ENCODE measurements around the gene RPL39L. TPM values are rescaled to one million over a fixed set of nuclear protein-coding genes. Genes with fewer than 3 reads are reported as not detected.

Gene RPL39L
- total and polyA plus RNA-seq, 7 donors = 0.32 to 1.8 (median 0.73) TPM; not detected in 1

GRCh38 chr3:187130346-187131066 is 8.8 kb downstream of the RPL39L start:
- no peaks in the 10 kb centered on the region for H3K27me3 ChIP-seq (ENCODE audit: insufficient read depth in 3 of 3, low read length in 2 of 3)
- H3K36me3 ChIP-seq (ENCODE audit: insufficient read depth in 1 of 2, low read depth in 1 of 2) = no peaks in the 10 kb centered on the region
- no peaks in the 10 kb centered on the region for H3K4me1 ChIP-seq
- no peak overlapping the region for H3K27ac ChIP-seq
- no peaks in the 10 kb centered on the region for H3K9me3 ChIP-seq
- intact Hi-C loops (cut with DNase I) = no loop called here
- 85 to 92% (median 89%) methylated on average over 5 of the region's 5 CpGs for WGBS, 3 donors
- no peak overlapping the region for H3K4me3 ChIP-seq
- DNase-seq (no peak), ATAC-seq (peak in 1 of 4 donors; percentile 40)
- no peak for TF ChIP-seq CTCF (IDR thresholded peaks at IDR 0.05)

GRCh38 chr3:187125319-187126031 is 13.8 kb downstream of the RPL39L start:
- WGBS, 3 donors = 85 to 89% (median 87%) methylated on average over 6 of the region's 6 CpGs
- ATAC-seq (no peak), DNase-seq (no peak)
- no peaks in the 10 kb centered on the region for H3K36me3 ChIP-seq (ENCODE audit: insufficient read depth in 1 of 2, low read depth in 1 of 2)
- intact Hi-C loops (cut with DNase I) = loop anchor here in 1 of 2 donors (10.0 kb wide), 1 partner anchor 179 kb away; no protein-coding TSS in a partner anchor
- no peak for TF ChIP-seq CTCF (IDR thresholded peaks at IDR 0.05)
- H3K9me3 ChIP-seq = no peaks in the 10 kb centered on the region
- no peaks in the 10 kb centered on the region for H3K27me3 ChIP-seq (ENCODE audit: insufficient read depth in 3 of 3, low read length in 2 of 3)
- no peak overlapping the region for H3K4me3 ChIP-seq
- H3K27ac ChIP-seq = no peak overlapping the region
- no peaks in the 10 kb centered on the region for H3K4me1 ChIP-seq

GRCh38 chr3:187122261-187122660 is 17.0 kb downstream of the RPL39L start:
- no peak for ATAC-seq
- H3K4me1 ChIP-seq = no peaks in the 10 kb centered on the region
- 90 to 100% (median 91%) methylated on average over 1 of the region's 1 CpG for WGBS, 3 donors
- H3K36me3 ChIP-seq (ENCODE audit: insufficient read depth in 1 of 2, low read depth in 1 of 2) = no peaks in the 10 kb centered on the region
- H3K27ac ChIP-seq = no peak overlapping the region
- no peak overlapping the region for H3K4me3 ChIP-seq
- H3K27me3 ChIP-seq (ENCODE audit: insufficient read depth in 3 of 3, low read length in 2 of 3) = no peaks in the 10 kb centered on the region
- no peaks in the 10 kb centered on the region for H3K9me3 ChIP-seq
- no peak for TF ChIP-seq CTCF (IDR thresholded peaks at IDR 0.05)
- intact Hi-C loops (cut with DNase I) = loop anchor here in 1 of 2 donors (10.0 kb wide), 1 partner anchor 183 kb away; no protein-coding TSS in a partner anchor
- no peak for DNase-seq

GRCh38 chr3:187120326-187120725 is 19.0 kb downstream of the RPL39L start:
- no peak overlapping the region for H3K27ac ChIP-seq
- no peaks in the 10 kb centered on the region for H3K27me3 ChIP-seq (ENCODE audit: insufficient read depth in 3 of 3, low read length in 2 of 3)
- H3K4me1 ChIP-seq = no peaks in the 10 kb centered on the region
- TF ChIP-seq CTCF (IDR thresholded peaks at IDR 0.05) = no peak
- H3K36me3 ChIP-seq (ENCODE audit: insufficient read depth in 1 of 2, low read depth in 1 of 2) = no peaks in the 10 kb centered on the region
- ATAC-seq (no peak), DNase-seq (no peak)
- WGBS, 3 donors = 85 to 90% (median 89%) methylated on average over 2 of the region's 2 CpGs
- intact Hi-C loops (cut with DNase I) = loop anchor here in 1 of 2 donors (10.0 kb wide), 1 partner anchor 184 kb away; no protein-coding TSS in a partner anchor
- H3K9me3 ChIP-seq = no peaks in the 10 kb centered on the region
- no peak overlapping the region for H3K4me3 ChIP-seq
